ENCODE results near the gene DOK7. TPM values are rescaled to one million over a fixed set of nuclear protein-coding genes. Genes with fewer than 3 reads are reported as not detected.

DOK7 gene
- total RNA-seq, 2 donors from 2014 or later = not detected

DNA sequence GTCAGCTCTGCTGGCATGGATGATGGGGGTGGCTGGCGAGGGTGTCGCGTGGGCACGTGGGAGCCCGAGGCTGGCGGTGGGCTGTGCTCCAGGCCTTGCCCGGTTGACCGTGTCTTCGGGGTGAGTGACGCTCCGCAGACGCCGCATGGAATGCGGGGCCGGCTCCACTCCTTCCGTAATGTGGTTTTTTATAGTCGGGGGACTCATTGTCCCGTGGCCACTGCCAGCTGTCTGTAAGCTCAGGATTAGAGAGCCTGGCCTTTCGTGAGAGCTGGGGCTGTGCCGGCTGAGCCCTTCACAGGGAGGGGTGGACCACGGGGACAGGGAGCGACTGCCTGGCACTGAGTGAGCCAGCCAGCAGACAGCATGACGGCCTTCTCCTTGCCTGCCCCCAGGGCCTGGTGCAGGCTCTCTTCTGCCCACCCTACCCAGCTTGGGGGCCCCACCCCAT lies 20.4 kb downstream of the DOK7 start:
- Mint-ChIP-seq H3K36me3 (ENCODE audit: low read depth) (no peaks in the 10 kb centered on the region), H3K4me1 (peaks cover 7% of the 10 kb centered on the region), H3K27ac (no peak overlapping the region), H3K4me3 (no peak overlapping the region), H3K27me3 (peaks cover 28% of the 10 kb centered on the region)
- ATAC-seq (no peak), DNase-seq (no peak)
- no peaks in the 10 kb centered on the region for H3K9me3 ChIP-seq (ENCODE audit: control insufficient read depth, low read length, poor library complexity, severe bottlenecking)

DNA sequence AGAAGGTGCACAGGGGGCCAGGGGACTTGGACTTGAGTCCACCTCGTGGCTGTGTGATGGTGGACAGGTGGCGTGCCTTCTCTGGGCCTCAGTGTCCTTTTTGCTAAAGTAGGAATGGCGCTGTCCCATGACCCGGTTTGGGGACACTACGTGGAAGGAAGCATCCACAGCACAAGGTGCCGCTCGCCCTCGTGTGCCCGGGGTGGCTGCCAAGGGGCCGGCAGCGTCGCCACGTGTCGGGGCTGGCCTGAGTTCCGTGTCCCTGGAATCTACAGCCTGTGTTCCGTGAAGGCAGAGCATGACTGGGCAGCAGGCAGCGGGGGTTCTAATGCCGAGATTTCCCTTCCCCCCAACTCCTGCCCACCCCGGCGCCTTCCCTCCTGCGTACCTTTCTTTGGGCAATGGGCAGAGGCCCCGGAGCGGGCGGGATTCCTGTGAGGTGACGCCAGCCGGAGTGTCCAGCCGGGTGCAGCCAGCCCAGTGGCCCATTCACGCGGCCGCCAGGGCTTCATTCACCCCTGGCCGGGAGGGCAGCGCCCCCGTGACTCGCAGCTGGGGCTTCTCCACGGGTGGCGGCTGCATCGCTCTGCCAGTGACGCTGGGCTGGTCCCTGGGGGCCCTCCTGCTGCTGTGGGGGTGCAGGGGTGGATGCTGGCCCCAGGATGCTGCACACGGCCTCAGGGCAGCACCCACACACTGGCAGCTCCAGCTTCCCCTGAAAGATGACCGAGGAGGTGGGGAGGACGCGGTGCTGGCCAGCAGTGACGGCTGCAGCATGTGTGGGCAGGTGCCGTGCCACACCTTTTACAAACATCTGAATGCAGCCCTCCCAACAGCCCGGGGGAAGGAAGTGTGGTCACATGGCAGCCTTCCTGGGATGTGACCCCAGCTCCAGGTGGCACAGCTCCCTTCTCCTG lies 21.2 kb downstream of the DOK7 start:
- ATAC-seq (no peak), DNase-seq (no peak)
- no peak overlapping the region for H3K27ac Mint-ChIP-seq
- no peaks in the 10 kb centered on the region for H3K9me3 ChIP-seq (ENCODE audit: control insufficient read depth, low read length, poor library complexity, severe bottlenecking)
- peaks cover 32% of the 10 kb centered on the region for H3K27me3 Mint-ChIP-seq
- H3K36me3 Mint-ChIP-seq (ENCODE audit: low read depth) = no peaks in the 10 kb centered on the region
- H3K4me1 Mint-ChIP-seq = peaks cover 7% of the 10 kb centered on the region
- no peak overlapping the region for H3K4me3 Mint-ChIP-seq

DNA sequence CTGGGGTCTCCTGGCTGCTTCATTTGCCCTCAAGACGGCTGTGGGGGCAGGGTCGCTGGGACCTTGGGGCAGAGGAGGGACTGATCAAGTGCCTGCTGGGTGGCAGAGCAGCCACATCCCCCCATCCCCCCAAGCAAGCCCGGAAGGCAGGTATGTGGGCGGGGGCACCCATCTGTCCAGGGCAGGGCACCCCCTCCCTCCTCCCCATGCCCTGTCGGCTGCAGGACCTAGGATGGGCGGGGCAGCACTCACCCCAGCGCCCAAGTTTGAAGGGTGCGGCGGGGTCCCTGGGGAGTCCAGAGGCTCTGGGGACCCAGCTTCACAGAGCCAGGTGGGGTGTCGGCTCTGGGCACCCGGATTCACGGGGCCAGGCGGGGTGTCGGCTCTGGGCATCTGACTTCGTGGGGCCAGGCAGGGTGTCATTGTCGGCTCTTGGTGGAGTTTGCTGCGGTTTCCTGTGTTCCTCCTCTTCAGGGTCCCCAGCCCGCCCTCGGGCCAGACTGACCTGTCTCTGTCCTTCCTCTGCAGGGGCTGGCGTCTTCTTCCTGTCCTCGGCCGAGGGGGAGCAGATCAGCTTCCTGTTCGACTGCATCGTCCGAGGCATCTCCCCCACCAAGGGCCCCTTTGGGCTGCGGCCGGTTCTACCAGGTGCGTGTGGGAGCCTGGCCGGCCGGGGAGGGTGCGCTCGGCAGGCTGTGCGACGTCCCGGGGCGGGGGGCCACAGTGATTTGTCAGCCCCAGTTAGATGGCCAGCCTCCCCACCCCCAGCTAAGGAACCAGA lies 22.1 kb downstream of the DOK7 start:
- Mint-ChIP-seq H3K27me3 (peaks cover 32% of the 10 kb centered on the region), H3K36me3 (ENCODE audit: low read depth) (no peaks in the 10 kb centered on the region), H3K4me1 (peaks cover 7% of the 10 kb centered on the region), H3K4me3 (no peak overlapping the region), H3K27ac (no peak overlapping the region)
- DNase-seq (no peak), ATAC-seq (no peak)
- H3K9me3 ChIP-seq (ENCODE audit: control insufficient read depth, low read length, poor library complexity, severe bottlenecking) = no peaks in the 10 kb centered on the region

DNA sequence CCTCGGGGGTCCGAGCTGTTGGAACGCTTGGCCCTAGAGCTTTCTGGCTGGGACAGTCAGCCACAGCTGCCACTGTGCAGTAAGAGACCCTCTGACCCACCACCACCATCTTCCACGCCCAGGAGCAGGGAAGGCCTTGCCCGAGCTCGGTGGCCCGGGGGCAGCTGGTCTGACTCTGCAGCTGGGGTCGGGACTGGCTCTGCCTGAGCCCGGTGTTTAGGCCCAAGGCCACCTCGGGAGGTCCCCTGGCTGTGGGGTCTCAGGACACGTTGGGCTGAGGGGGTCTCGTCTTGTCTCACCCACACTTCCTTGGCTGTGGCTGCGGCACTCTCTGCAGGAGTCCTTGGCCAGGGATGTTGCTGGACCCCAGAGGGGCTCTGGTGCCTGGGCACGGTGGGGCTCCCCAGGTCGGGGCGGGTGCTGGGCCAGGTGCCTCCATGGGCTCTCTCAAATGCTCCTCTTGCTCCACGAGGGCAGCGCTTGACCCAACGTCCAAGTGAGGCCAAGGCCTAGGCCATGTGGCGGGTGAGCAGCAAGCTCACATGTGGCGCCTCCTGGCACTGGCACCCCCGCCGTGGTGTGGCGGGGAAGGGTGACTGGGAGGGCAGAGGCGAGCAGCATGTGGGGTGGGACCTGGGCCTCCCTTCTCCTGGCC lies 22.9 kb downstream of the DOK7 start:
- no peaks in the 10 kb centered on the region for H3K9me3 ChIP-seq (ENCODE audit: control insufficient read depth, low read length, poor library complexity, severe bottlenecking)
- Mint-ChIP-seq H3K4me1 (peaks cover 4% of the 10 kb centered on the region), H3K36me3 (ENCODE audit: low read depth) (no peaks in the 10 kb centered on the region), H3K4me3 (no peak overlapping the region), H3K27ac (no peak overlapping the region), H3K27me3 (peaks cover 25% of the 10 kb centered on the region)
- no peak for DNase-seq
- peak; percentile 4 for ATAC-seq

DNA sequence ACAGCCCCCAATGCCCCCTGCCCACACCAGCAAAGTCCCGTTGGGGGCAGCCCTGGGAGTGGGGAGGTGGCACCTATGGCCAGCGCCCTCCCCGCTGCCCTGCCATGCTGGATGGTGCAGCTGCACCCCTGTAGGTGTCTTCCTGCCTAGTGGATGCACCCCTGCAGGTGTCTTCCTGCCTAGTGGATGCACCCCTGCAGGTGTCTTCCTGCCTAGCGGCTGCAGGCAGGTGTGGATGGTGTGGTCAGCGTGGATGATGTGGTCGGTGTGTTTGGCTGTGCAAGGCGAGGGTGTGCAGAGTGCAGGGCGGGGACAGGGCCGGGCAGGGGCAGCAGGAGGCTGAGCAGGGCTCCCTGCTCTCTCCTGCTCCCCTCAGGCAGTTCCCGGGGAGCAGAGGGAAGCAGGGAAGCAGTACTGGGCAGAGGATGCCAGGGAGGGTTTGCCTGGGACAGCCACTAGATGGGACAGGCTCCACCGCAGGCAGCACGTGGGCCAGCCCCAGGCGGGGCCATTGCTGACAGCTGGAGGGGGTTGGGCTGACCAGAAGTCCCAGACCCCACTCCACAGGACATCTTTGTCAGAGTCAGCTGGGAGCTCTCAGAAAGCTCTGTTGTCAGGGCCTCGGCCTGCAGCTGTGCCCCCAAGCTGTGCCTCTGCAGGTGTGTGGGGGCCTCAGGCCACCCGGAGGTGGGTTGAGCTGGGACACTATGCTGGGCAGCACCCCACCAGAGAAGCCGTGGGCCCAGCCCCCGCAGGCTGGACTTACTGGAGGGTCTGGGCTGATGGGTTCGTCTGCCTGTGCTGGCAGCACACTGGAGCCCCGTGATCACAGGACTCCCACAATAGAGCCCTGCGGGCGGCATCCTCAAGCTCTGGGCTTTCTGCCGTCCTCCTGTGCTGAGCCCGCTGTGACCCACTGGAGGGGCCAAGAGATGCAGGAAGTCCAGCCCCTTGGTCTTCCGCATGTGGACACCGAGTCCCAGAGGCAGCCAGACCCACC lies 23.7 kb downstream of the DOK7 start:
- Mint-ChIP-seq H3K4me3 (no peak overlapping the region), H3K4me1 (peaks cover 3% of the 10 kb centered on the region)

DNA sequence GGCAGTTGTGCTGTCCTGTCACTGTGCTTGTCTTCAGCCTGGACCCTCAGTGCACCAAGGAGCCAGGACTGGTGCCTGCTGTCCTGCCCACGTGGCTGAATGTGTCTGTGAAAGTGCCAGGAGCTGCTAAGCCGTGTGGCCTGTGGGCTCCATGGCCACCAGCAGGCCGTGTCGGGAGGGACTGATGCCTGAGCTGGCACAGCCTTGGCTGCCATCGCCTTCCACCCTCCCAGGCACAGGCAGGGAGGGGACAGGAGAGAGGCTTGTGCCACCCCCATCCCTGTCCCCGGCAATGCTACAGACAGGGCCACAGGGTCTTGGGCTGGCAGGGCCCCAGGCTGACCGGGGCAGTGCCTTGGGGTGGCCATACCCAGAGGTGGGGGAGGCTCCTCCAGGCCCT lies 24.8 kb downstream of the DOK7 start:
- H3K4me1 Mint-ChIP-seq = peaks cover 3% of the 10 kb centered on the region
- H3K27ac Mint-ChIP-seq = no peak overlapping the region
- no peaks in the 10 kb centered on the region for H3K36me3 Mint-ChIP-seq (ENCODE audit: low read depth)
- H3K9me3 ChIP-seq (ENCODE audit: control insufficient read depth, low read length, poor library complexity, severe bottlenecking) = no peaks in the 10 kb centered on the region
- ATAC-seq (no peak), DNase-seq (no peak)
- peaks cover 22% of the 10 kb centered on the region for H3K27me3 Mint-ChIP-seq
- H3K4me3 Mint-ChIP-seq = no peak overlapping the region

More for the DNA sequence above, 23.7 kb downstream of the DOK7 start:
- Mint-ChIP-seq H3K27ac (no peak overlapping the region), H3K27me3 (peaks cover 24% of the 10 kb centered on the region), H3K36me3 (ENCODE audit: low read depth) (no peaks in the 10 kb centered on the region)
- no peak for ATAC-seq
- H3K9me3 ChIP-seq (ENCODE audit: control insufficient read depth, low read length, poor library complexity, severe bottlenecking) = no peaks in the 10 kb centered on the region
- DNase-seq = no peak

DNA sequence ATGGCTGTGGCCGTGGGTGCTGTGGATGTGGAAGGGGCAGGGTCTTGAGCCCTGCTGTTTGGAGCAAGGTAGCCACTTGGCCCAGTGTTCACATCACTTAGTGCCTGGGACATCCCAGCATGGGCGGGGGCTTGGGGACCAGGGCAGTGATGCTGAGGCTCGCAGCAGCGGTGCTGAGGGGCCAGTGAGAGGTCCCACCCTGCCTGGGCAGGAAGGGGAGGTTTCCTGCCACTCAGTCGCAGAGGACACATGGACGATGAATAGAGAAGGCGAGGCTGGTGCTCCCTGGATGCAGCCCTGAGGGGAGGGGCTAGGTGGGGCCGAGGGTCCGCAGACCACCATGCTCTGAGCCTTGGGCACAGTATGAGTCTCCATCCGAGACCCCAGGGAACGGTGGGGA lies 25.7 kb downstream of the DOK7 start:
- Mint-ChIP-seq H3K27me3 (peaks cover 17% of the 10 kb centered on the region), H3K36me3 (ENCODE audit: low read depth) (no peaks in the 10 kb centered on the region), H3K4me3 (no peak overlapping the region), H3K27ac (peak overlapping the region; percentile 49), H3K4me1 (peaks cover 3% of the 10 kb centered on the region)
- no peak for ATAC-seq
- H3K9me3 ChIP-seq (ENCODE audit: control insufficient read depth, low read length, poor library complexity, severe bottlenecking) = no peaks in the 10 kb centered on the region
- DNase-seq = no peak

DNA sequence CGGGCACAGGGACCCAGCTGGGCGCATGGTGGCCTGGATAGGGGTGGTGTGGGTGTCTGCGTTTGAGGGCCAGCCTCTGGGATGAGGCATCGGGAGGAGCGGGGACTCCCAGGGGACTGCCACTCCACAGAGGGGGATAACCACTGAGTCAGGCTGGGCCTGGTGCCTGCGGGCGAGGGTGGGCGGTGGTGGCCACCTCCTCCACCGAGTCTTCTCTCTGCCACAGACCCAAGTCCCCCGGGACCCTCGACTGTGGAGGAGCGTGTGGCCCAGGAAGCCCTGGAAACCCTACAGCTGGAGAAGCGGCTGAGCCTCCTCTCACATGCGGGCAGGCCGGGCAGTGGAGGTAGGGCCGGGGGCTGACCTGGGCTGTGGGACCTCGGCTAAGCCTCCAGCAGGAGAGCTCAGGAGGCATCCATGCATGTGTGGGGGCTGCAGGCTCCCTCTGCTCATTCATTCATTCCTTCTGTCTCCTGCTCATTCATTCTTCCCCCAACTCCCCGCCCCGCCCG lies 26.4 kb downstream of the DOK7 start:
- no peak for DNase-seq

DNA sequence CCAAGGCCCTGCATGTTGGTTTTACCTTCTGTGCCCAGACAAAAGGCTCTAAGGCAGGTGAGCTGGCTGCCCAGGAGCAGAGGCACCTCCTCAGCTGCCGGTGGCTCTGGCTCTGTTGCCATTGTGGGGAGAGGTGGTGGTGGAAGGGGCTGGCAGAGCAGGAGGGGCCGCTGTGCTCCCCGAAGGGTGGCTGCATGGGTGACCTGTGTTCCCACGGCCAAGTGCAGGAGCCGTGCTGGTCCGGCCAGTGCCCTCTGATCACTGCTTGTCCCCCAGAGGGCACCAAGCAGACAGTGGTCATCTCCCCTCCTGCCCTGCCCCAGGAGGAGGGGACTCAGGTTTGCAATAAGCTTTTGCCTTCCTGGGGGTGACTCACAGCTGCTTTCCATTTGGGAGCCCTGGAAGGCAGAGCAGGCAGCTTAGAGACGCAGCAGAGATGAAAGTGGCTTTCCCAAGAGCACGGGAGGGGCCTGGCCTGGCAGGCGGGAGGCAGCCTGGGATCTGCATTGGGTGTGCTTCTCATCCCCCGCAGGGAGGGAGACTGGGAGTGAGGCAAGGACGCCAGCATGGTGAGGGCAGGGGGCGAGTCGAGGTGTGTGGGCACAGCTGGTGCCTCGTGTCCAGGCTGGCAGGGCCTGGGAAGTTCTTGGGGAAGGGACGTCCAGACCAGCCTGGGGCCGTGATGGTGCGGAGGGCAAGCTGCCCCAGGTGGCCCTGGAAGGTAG lies 28.7 kb downstream of the DOK7 start:
- H3K9me3 ChIP-seq (ENCODE audit: control insufficient read depth, low read length, poor library complexity, severe bottlenecking) = no peaks in the 10 kb centered on the region
- DNase-seq = no peak
- H3K27me3 Mint-ChIP-seq = peaks cover 22% of the 10 kb centered on the region

More for the DNA sequence above, 26.4 kb downstream of the DOK7 start:
- no peaks in the 10 kb centered on the region for H3K9me3 ChIP-seq (ENCODE audit: control insufficient read depth, low read length, poor library complexity, severe bottlenecking)
- H3K27ac Mint-ChIP-seq = peak overlapping the region; percentile 49
- ATAC-seq = no peak
- H3K36me3 Mint-ChIP-seq (ENCODE audit: low read depth) = no peaks in the 10 kb centered on the region
- no peak overlapping the region for H3K4me3 Mint-ChIP-seq
- peaks cover 3% of the 10 kb centered on the region for H3K4me1 Mint-ChIP-seq
- H3K27me3 Mint-ChIP-seq = peaks cover 17% of the 10 kb centered on the region

DNA sequence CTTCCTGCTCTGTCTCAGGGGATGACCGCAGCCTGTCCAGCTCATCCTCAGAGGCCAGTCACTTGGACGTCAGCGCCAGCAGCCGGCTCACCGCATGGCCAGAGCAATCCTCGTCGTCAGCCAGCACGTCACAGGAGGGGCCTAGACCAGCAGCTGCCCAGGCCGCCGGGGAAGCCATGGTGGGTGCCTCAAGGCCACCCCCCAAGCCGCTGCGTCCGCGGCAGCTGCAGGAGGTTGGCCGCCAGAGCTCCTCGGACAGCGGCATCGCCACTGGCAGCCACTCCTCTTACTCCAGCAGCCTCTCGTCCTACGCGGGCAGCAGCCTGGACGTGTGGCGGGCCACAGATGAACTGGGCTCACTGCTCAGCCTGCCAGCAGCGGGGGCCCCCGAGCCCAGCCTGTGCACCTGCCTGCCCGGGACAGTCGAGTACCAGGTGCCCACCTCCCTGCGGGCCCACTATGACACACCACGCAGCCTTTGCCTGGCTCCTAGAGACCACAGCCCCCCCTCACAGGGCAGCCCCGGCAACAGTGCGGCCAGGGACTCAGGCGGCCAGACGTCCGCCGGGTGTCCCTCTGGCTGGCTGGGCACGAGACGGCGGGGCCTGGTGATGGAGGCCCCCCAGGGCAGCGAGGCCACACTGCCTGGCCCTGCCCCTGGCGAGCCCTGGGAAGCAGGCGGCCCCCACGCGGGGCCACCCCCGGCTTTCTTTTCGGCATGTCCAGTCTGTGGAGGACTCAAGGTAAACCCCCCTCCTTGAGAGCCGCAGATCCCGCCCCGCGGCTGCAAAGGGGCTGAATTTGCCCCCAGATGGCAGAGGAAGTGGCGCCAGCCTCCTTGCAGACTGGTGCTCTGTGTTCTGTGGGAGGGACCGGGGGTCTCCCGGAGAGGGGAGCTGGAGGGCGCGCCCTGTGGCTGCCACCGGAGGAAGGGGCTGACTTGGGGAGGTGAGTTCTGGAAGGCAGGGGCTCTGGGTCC lies 29.9 kb downstream of the DOK7 start:
- ATAC-seq = no peak

More for the DNA sequence above, 28.7 kb downstream of the DOK7 start:
- no peak overlapping the region for H3K4me3 Mint-ChIP-seq
- no peak for ATAC-seq
- H3K36me3 Mint-ChIP-seq (ENCODE audit: low read depth) = no peaks in the 10 kb centered on the region
- no peak overlapping the region for H3K27ac Mint-ChIP-seq
- peaks cover under 1% of the 10 kb centered on the region for H3K4me1 Mint-ChIP-seq

More for the DNA sequence above, 29.9 kb downstream of the DOK7 start:
- no peak overlapping the region for H3K4me3 Mint-ChIP-seq
- no peak overlapping the region for H3K27ac Mint-ChIP-seq
- H3K9me3 ChIP-seq (ENCODE audit: control insufficient read depth, low read length, poor library complexity, severe bottlenecking) = no peaks in the 10 kb centered on the region
- peaks cover 26% of the 10 kb centered on the region for H3K27me3 Mint-ChIP-seq
- peaks cover 2% of the 10 kb centered on the region for H3K4me1 Mint-ChIP-seq
- no peaks in the 10 kb centered on the region for H3K36me3 Mint-ChIP-seq (ENCODE audit: low read depth)
- DNase-seq = no peak

All from T-helper 17 cell (primary cell).